GM18870 (cell line): ENCODE results near the gene TMPRSS12.
"Not testable (repeated sequence)": the region's sequence is repeated elsewhere in the genome, so short reads cannot be mapped to it uniquely, and the experiment has no call there.

Source experiments
- ATAC-seq: cut with Tn5 transposase; IDR thresholded peaks from one replicate; pipeline ENCODE4 v1.9.1; 2021; ENCODE audit warnings: moderate library complexity; ENCODE audit not compliant: unreplicated experiment

The TMPRSS12 gene

GRCh38 chr12:50925920-50926319 lies 83.2 kb downstream of the TMPRSS12 start:
- no peak for ATAC-seq

GRCh38 chr12:50926415-50926814 lies 83.7 kb downstream of the TMPRSS12 start:
- no peak for ATAC-seq

GRCh38 chr12:50926932-50927331 lies 84.2 kb downstream of the TMPRSS12 start:
- not testable (repeated sequence) for ATAC-seq

GRCh38 chr12:50927356-50927755 lies 84.6 kb downstream of the TMPRSS12 start:
- no peak for ATAC-seq

GRCh38 chr12:50927766-50928224 lies 85.1 kb downstream of the TMPRSS12 start:
- no peak for ATAC-seq

GRCh38 chr12:50928392-50928791 lies 85.7 kb downstream of the TMPRSS12 start:
- ATAC-seq, result no peak

GRCh38 chr12:50929831-50930230 lies 87.1 kb downstream of the TMPRSS12 start:
- ATAC-seq, result no peak

GRCh38 chr12:50930477-50930876 lies 87.8 kb downstream of the TMPRSS12 start:
- ATAC-seq, result not testable (repeated sequence)

GRCh38 chr12:50932787-50933280 lies 90.1 kb downstream of the TMPRSS12 start:
- ATAC-seq, result no peak

GRCh38 chr12:50933459-50934124 lies 90.9 kb downstream of the TMPRSS12 start:
- ATAC-seq, result no peak

GRCh38 chr12:50934371-50934851 lies 91.7 kb downstream of the TMPRSS12 start:
- no peak for ATAC-seq

GRCh38 chr12:50934981-50935807 lies 92.5 kb downstream of the TMPRSS12 start:
- ATAC-seq, result no peak

- ATAC-seq, result no peak
Observed at GRCh38 chr12:50936821-50937530, 94.2 kb downstream of the TMPRSS12 start.
